GM06990 (cell line): Measurements from ENCODE around the gene ALG14.

ENCODE experiments used
- DNase-seq: peaks from one replicate; pipeline ENCODE4 v3.0.0-alpha.2; 2011; ENCODE audit not compliant: insufficient read length; ENCODE audit errors: extremely low read depth
- H3K27me3 ChIP-seq: replicated peaks from 2 replicates; pipeline ENCODE4 v1.6.0; 2011; ENCODE audit warnings: low read length; ENCODE audit not compliant: control insufficient read depth, insufficient read depth
- H3K36me3 ChIP-seq: 2 replicates; pipeline ENCODE4 v1.5.1; 2011; ENCODE audit warnings: low read length; ENCODE audit not compliant: control insufficient read depth, insufficient read depth
- H3K4me3 ChIP-seq: replicated peaks from 2 replicates; pipeline ENCODE4 v1.5.1; 2011; ENCODE audit warnings: low read depth, mild to moderate bottlenecking, control low read depth, low read length
- CTCF ChIP-seq: IDR thresholded peaks from 2 replicates; pipeline ENCODE4 v1.5.1; 2011; ENCODE audit warnings: low read length, control low read depth, mild to moderate bottlenecking, inconsistent platforms; ENCODE audit not compliant: insufficient read depth, poor library complexity, severe bottlenecking

Gene ALG14

GRCh38 chr1:94961582-94961981 is 111.2 kb downstream of the ALG14 start:
- DNase-seq, result no peak
- no peaks in the 10 kb centered on the region for H3K36me3 ChIP-seq
- no peak overlapping the region for H3K4me3 ChIP-seq
- TF ChIP-seq CTCF, result no peak
- H3K27me3 ChIP-seq, result no peaks in the 10 kb centered on the region

- no peaks in the 10 kb centered on the region for H3K27me3 ChIP-seq
- no peak for TF ChIP-seq CTCF
- DNase-seq, result no peak
- H3K4me3 ChIP-seq, result no peak overlapping the region
- H3K36me3 ChIP-seq, result no peaks in the 10 kb centered on the region
Observed at GRCh38 chr1:94958081-94958480, 114.7 kb downstream of the ALG14 start.

GRCh38 chr1:94955767-94956632 is 116.8 kb downstream of the ALG14 start:
- Histone ChIP-seq H3K4me3 (no peak overlapping the region), H3K27me3 (no peaks in the 10 kb centered on the region), H3K36me3 (no peaks in the 10 kb centered on the region)
- TF ChIP-seq CTCF, result no peak
- no peak for DNase-seq

- H3K27me3 ChIP-seq, result no peaks in the 10 kb centered on the region
- no peak for DNase-seq
- TF ChIP-seq CTCF, result no peak
- no peaks in the 10 kb centered on the region for H3K36me3 ChIP-seq
- no peak overlapping the region for H3K4me3 ChIP-seq
Observed at GRCh38 chr1:94954263-94955220, 118.2 kb downstream of the ALG14 start.

GRCh38 chr1:94953746-94954145 is 119.0 kb downstream of the ALG14 start:
- no peak overlapping the region for H3K4me3 ChIP-seq
- H3K36me3 ChIP-seq, result no peaks in the 10 kb centered on the region
- TF ChIP-seq CTCF, result no peak
- H3K27me3 ChIP-seq, result no peaks in the 10 kb centered on the region
- no peak for DNase-seq
